ENCODE results near the gene RPRD1B.

RPRD1B gene

DNA sequence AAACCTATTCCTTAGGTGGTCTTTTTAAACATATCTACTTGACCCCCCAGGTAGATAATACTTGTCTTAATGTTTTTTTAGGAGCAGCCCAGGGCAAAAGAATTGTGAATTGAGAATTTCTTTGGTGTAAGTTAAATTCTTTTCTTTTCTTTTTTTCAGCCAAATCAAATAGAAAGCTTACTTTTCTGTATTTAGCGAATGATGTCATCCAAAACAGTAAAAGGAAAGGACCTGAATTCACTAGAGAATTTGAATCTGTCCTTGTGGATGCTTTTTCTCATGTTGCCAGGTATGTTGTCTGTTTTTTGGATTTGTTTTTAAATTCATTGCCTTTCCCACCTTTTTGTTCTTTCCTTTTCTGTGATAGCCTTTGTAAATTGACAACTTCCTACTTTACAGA lies 6.7 kb downstream of the RPRD1B start:
- no peak overlapping the region for H2BK120ac ChIP-seq (ENCODE audit: low read depth, low read length)
- no peak overlapping the region for H3K4ac ChIP-seq (ENCODE audit: low read length)
- no peak overlapping the region for H2BK15ac ChIP-seq (ENCODE audit: low read length)
- H2BK12ac ChIP-seq (ENCODE audit: low read length), result no peak overlapping the region
- no peak overlapping the region for H2AFZ ChIP-seq (ENCODE audit: low read length)
- no peak overlapping the region for H4K91ac ChIP-seq (ENCODE audit: low read depth, low read length, poor library complexity)
- H3K9ac ChIP-seq (ENCODE audit: low read depth, low read length, poor library complexity), result no peak overlapping the region
- DNase-seq (ENCODE audit: low spot score), result no peak
- H3K36me3 ChIP-seq (replicated peaks in 1 of 2; ENCODE audit: control insufficient read depth in 2 of 2, insufficient read depth in 2 of 2, low read length in 2 of 2), result peaks cover 20 to 92% of the 10 kb centered on the region in 2 donors
- no peak overlapping the region for H2AK5ac ChIP-seq (ENCODE audit: low read depth, low read length)
- peaks cover 0 to 7% of the 10 kb centered on the region in 2 donors for H3K9me3 ChIP-seq (replicated peaks in 1 of 2; ENCODE audit: control insufficient read depth in 2 of 2, insufficient read depth in 1 of 2, low read depth in 1 of 2, low read length in 2 of 2)
- no peak overlapping the region for H4K8ac ChIP-seq (ENCODE audit: low read depth, low read length)
- no peaks in the 10 kb centered on the region for H3K4me1 ChIP-seq (ENCODE audit: control insufficient read depth in 2 of 2, insufficient read depth in 1 of 2, low read depth in 1 of 2, low read length in 2 of 2)
- H3K18ac ChIP-seq (ENCODE audit: low read length), result no peak overlapping the region
- H3K4me2 ChIP-seq (ENCODE audit: insufficient read depth, low read length, poor library complexity, severe bottlenecking), result no peak overlapping the region
- H3K79me1 ChIP-seq (ENCODE audit: low read depth, low read length), result peaks cover 4% of the 10 kb centered on the region
- H3K4me3 ChIP-seq (ENCODE audit: low read length in 2 of 2), result no peak overlapping the region
- H2BK5ac ChIP-seq (ENCODE audit: low read length), result no peak overlapping the region
- no peak overlapping the region for H3K23ac ChIP-seq (ENCODE audit: low read depth, low read length, poor library complexity)
- H3K27ac ChIP-seq (replicated peaks; ENCODE audit: low read length), result no peak overlapping the region
- WGBS, 2 donors (ENCODE audit: extremely low coverage in 2 of 2, insufficient read length in 2 of 2, insufficient replicate concordance in 1 of 2), result no CpG with 5 or more reads among the region's 1 CpG
- H3K14ac ChIP-seq (ENCODE audit: low read length), result no peak overlapping the region
- no peaks in the 10 kb centered on the region for H3K27me3 ChIP-seq (ENCODE audit: control insufficient read depth in 3 of 3, insufficient read depth in 3 of 3, low read depth in 1 of 3, low read length in 3 of 3)

DNA sequence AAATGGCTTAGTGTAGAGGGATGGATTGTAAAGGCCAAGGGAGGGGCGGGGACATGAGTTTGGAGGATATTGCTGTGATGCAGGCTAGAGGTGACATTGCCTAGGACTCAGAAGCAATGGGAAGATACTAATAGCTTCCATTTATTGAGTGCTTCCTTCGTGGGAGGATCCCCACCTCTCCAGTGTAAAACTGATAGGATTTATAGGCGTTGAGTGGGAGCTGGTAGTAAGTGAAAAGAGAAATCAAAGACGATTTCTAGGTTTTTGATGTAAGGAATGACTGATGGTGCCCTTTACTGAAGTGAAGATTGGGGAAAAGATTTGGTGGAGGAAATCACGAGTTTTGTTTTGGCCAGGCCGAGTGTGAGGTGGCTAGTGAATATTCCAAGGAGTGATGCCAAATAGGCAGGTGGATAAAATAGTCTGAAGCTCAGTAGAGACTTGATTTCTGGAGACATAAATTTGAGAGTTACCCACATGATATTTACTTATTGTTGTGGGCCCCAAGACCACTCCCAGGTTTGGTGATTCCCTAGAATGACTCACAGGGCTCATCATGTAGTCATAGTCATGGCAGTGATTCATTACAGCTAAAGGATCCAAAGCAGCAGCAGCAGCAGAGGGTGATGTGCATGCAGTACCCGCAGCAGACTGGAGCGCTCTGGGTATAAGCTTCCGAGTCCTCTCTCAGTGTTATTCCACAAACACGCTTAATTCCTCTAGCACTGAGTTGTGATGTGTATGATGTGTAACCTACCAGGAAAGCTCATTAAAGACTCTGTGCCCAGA lies 10.2 kb downstream of the RPRD1B start:
- Histone ChIP-seq H3K9me3 (replicated peaks in 1 of 2; ENCODE audit: control insufficient read depth in 2 of 2, insufficient read depth in 1 of 2, low read depth in 1 of 2, low read length in 2 of 2) (no peaks in the 10 kb centered on the region), H3K23ac (ENCODE audit: low read depth, low read length, poor library complexity) (no peak overlapping the region), H3K36me3 (replicated peaks in 1 of 2; ENCODE audit: control insufficient read depth in 2 of 2, insufficient read depth in 2 of 2, low read length in 2 of 2) (peaks cover 17 to 92% of the 10 kb centered on the region in 2 donors), H3K9ac (ENCODE audit: low read depth, low read length, poor library complexity) (no peak overlapping the region), H3K14ac (ENCODE audit: low read length) (no peak overlapping the region), H2AK5ac (ENCODE audit: low read depth, low read length) (no peak overlapping the region), H2BK120ac (ENCODE audit: low read depth, low read length) (no peak overlapping the region), H2BK5ac (ENCODE audit: low read length) (no peak overlapping the region), H2AFZ (ENCODE audit: low read length) (no peak overlapping the region), H3K4ac (ENCODE audit: low read length) (no peak overlapping the region), H2BK15ac (ENCODE audit: low read length) (no peak overlapping the region), H3K4me1 (ENCODE audit: control insufficient read depth in 2 of 2, insufficient read depth in 1 of 2, low read depth in 1 of 2, low read length in 2 of 2) (no peaks in the 10 kb centered on the region), H3K27ac (replicated peaks; ENCODE audit: low read length) (no peak overlapping the region), H3K18ac (ENCODE audit: low read length) (no peak overlapping the region), H4K91ac (ENCODE audit: low read depth, low read length, poor library complexity) (no peak overlapping the region), H3K4me2 (ENCODE audit: insufficient read depth, low read length, poor library complexity, severe bottlenecking) (no peak overlapping the region), H3K4me3 (ENCODE audit: low read length in 2 of 2) (no peak overlapping the region), H4K8ac (ENCODE audit: low read depth, low read length) (no peak overlapping the region), H3K79me1 (ENCODE audit: low read depth, low read length) (peaks cover 2% of the 10 kb centered on the region), H2BK12ac (ENCODE audit: low read length) (no peak overlapping the region), H3K27me3 (ENCODE audit: control insufficient read depth in 3 of 3, insufficient read depth in 3 of 3, low read depth in 1 of 3, low read length in 3 of 3) (no peaks in the 10 kb centered on the region)
- DNase-seq (ENCODE audit: low spot score), result no peak
- no CpG with 5 or more reads among the region's 10 CpGs for WGBS, 2 donors (ENCODE audit: extremely low coverage in 2 of 2, insufficient read length in 2 of 2, insufficient replicate concordance in 1 of 2)

DNA sequence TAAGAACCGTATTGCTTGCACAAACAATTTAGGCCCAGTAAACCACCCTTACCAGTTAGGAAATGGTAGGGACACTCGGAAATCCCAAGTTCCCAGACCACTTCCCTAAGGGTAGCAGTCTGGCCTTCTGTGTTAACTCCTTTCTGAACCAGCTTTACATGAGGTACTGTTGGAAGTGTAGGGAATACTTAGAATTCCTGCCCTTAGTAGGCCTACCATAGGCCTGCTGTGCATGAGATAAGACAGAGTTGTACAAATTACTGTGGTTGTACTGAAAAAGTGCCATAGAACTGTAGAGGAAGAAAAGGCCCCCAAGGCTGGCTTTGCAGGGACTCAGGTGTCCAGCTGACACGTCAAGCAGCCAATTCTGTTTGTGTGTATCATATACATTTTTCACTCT lies 11.1 kb downstream of the RPRD1B start:
- no peak overlapping the region for H4K91ac ChIP-seq (ENCODE audit: low read depth, low read length, poor library complexity)
- H3K9ac ChIP-seq (ENCODE audit: low read depth, low read length, poor library complexity), result no peak overlapping the region
- peaks cover 2% of the 10 kb centered on the region for H3K79me1 ChIP-seq (ENCODE audit: low read depth, low read length)
- no peak overlapping the region for H3K27ac ChIP-seq (replicated peaks; ENCODE audit: low read length)
- no peak overlapping the region for H2BK5ac ChIP-seq (ENCODE audit: low read length)
- WGBS, 2 donors (ENCODE audit: extremely low coverage in 2 of 2, insufficient read length in 2 of 2, insufficient replicate concordance in 1 of 2), result no CpG with 5 or more reads among the region's 3 CpGs
- H3K9me3 ChIP-seq (replicated peaks in 1 of 2; ENCODE audit: control insufficient read depth in 2 of 2, insufficient read depth in 1 of 2, low read depth in 1 of 2, low read length in 2 of 2), result no peaks in the 10 kb centered on the region
- H2BK12ac ChIP-seq (ENCODE audit: low read length), result no peak overlapping the region
- H2AK5ac ChIP-seq (ENCODE audit: low read depth, low read length), result no peak overlapping the region
- no peak overlapping the region for H2AFZ ChIP-seq (ENCODE audit: low read length)
- no peaks in the 10 kb centered on the region for H3K27me3 ChIP-seq (ENCODE audit: control insufficient read depth in 3 of 3, insufficient read depth in 3 of 3, low read depth in 1 of 3, low read length in 3 of 3)
- DNase-seq (ENCODE audit: low spot score), result no peak
- no peak overlapping the region for H4K8ac ChIP-seq (ENCODE audit: low read depth, low read length)
- no peaks in the 10 kb centered on the region for H3K4me1 ChIP-seq (ENCODE audit: control insufficient read depth in 2 of 2, insufficient read depth in 1 of 2, low read depth in 1 of 2, low read length in 2 of 2)
- no peak overlapping the region for H2BK15ac ChIP-seq (ENCODE audit: low read length)
- H3K4me3 ChIP-seq (ENCODE audit: low read length in 2 of 2), result no peak overlapping the region
- H3K14ac ChIP-seq (ENCODE audit: low read length), result no peak overlapping the region
- no peak overlapping the region for H3K23ac ChIP-seq (ENCODE audit: low read depth, low read length, poor library complexity)
- no peak overlapping the region for H3K4me2 ChIP-seq (ENCODE audit: insufficient read depth, low read length, poor library complexity, severe bottlenecking)
- H3K18ac ChIP-seq (ENCODE audit: low read length), result no peak overlapping the region
- no peak overlapping the region for H3K4ac ChIP-seq (ENCODE audit: low read length)
- H3K36me3 ChIP-seq (replicated peaks in 1 of 2; ENCODE audit: control insufficient read depth in 2 of 2, insufficient read depth in 2 of 2, low read length in 2 of 2), result peaks cover 18 to 92% of the 10 kb centered on the region in 2 donors
- H2BK120ac ChIP-seq (ENCODE audit: low read depth, low read length), result no peak overlapping the region

DNA sequence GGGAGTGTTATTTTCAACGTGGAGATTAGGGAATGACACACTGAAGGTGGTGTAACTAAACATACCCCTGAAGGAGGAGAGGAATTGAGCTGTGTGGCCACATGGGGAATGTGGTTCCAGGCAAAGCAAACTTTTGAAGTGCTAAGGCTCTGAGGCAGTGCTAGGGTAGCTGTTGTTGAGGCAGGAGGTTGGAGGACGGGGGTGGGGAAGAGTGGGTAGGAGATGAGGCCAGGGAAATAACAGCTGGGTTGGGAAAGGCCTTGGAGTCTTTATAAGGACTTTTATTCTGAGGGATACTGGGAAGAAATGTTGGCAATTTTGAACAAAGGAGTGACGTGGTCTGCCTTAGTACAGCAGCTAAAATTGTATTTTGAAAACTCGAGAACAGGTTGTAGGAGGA lies 13.0 kb downstream of the RPRD1B start:
- no peaks in the 10 kb centered on the region for H3K27me3 ChIP-seq (ENCODE audit: control insufficient read depth in 3 of 3, insufficient read depth in 3 of 3, low read depth in 1 of 3, low read length in 3 of 3)
- no peak overlapping the region for H2BK5ac ChIP-seq (ENCODE audit: low read length)
- no peak overlapping the region for H3K18ac ChIP-seq (ENCODE audit: low read length)
- H3K4ac ChIP-seq (ENCODE audit: low read length), result no peak overlapping the region
- H2BK12ac ChIP-seq (ENCODE audit: low read length), result no peak overlapping the region
- no peak for DNase-seq (ENCODE audit: low spot score)
- H3K4me1 ChIP-seq (ENCODE audit: control insufficient read depth in 2 of 2, insufficient read depth in 1 of 2, low read depth in 1 of 2, low read length in 2 of 2), result no peaks in the 10 kb centered on the region
- H3K79me1 ChIP-seq (ENCODE audit: low read depth, low read length), result peaks cover 2% of the 10 kb centered on the region
- H2AK5ac ChIP-seq (ENCODE audit: low read depth, low read length), result no peak overlapping the region
- H2BK15ac ChIP-seq (ENCODE audit: low read length), result no peak overlapping the region
- WGBS, 2 donors (ENCODE audit: extremely low coverage in 2 of 2, insufficient read length in 2 of 2, insufficient replicate concordance in 1 of 2), result no CpG with 5 or more reads among the region's 4 CpGs
- peaks cover 20 to 92% of the 10 kb centered on the region in 2 donors for H3K36me3 ChIP-seq (replicated peaks in 1 of 2; ENCODE audit: control insufficient read depth in 2 of 2, insufficient read depth in 2 of 2, low read length in 2 of 2)
- no peak overlapping the region for H3K4me3 ChIP-seq (ENCODE audit: low read length in 2 of 2)
- no peak overlapping the region for H4K91ac ChIP-seq (ENCODE audit: low read depth, low read length, poor library complexity)
- no peak overlapping the region for H4K8ac ChIP-seq (ENCODE audit: low read depth, low read length)
- no peak overlapping the region for H3K4me2 ChIP-seq (ENCODE audit: insufficient read depth, low read length, poor library complexity, severe bottlenecking)
- H2AFZ ChIP-seq (ENCODE audit: low read length), result no peak overlapping the region
- no peak overlapping the region for H2BK120ac ChIP-seq (ENCODE audit: low read depth, low read length)
- H3K27ac ChIP-seq (replicated peaks; ENCODE audit: low read length), result no peak overlapping the region
- no peak overlapping the region for H3K14ac ChIP-seq (ENCODE audit: low read length)
- no peaks in the 10 kb centered on the region for H3K9me3 ChIP-seq (replicated peaks in 1 of 2; ENCODE audit: control insufficient read depth in 2 of 2, insufficient read depth in 1 of 2, low read depth in 1 of 2, low read length in 2 of 2)
- no peak overlapping the region for H3K23ac ChIP-seq (ENCODE audit: low read depth, low read length, poor library complexity)
- no peak overlapping the region for H3K9ac ChIP-seq (ENCODE audit: low read depth, low read length, poor library complexity)

All from neuronal stem cell (in vitro differentiated cells).